Middle frontal gyrus (tissue), 1 donor: ENCODE results near the gene NECTIN2.
"Not testable (repeated sequence)": the region's sequence is repeated elsewhere in the genome, so short reads cannot be mapped to it uniquely, and the experiment has no call there.

Experiments
- DNase-seq: peaks from one replicate; pipeline ENCODE4 v3.0.0-alpha.2; 2015; ENCODE audit warnings: low spot score; ENCODE audit errors: extremely low spot score

The NECTIN2 gene

DNA sequence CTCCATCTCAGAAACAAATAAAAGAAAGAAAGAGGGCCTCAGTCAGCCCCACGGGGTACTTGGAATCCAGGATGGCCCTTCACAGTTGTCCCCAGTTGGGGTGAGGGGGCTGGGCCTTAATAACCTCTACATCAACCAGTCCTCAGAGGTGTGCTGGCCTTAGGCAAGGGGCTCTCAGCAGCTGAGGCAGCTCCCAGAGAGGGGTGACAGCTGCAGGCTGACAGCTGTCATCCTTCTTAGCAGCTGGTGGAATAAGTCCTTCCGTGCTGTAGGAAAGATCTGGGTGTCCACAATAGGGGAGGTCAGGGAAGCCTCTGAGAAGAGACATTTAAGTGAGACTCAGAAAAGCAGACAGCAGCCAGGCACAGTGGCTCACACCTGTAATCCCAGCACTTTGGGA, 29.8 kb upstream of the NECTIN2 start:
- DNase-seq = no peak

DNA sequence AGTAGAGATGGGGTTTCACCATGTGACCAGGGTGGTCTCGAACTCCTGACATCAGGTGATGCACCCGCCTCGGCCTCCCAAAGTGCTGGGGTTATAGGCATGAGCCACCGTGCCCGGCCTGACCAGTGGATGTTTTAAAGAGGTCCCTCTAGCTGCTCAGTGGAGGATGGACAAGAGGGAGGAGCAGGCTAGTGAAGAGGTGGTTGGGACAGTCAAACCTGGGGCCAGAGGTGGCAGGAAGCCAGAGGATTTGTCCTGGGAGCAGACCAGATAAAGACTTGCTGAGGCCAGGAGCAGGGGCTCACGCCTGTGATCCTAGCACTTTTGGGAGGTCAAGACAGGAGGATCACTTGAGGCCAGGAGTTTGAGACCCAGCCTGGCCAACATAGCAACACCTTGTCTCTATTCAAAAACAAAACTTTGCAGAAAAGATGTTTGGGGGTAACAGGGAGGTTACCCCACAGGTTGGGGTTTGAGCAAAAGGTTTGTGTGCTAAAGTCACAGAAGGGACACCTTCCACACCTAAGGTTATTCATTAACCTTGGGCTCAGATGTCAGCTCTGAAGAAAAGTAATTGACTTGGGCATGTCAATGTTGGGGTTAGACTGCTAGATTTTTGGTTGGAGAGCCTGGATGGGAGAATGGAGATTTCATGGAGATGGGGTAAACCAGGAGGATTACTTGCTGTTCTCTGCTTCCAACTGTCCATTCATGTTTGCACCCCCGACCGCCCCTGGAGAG, 28.2 kb upstream of the NECTIN2 start:
- DNase-seq = no peak

DNA sequence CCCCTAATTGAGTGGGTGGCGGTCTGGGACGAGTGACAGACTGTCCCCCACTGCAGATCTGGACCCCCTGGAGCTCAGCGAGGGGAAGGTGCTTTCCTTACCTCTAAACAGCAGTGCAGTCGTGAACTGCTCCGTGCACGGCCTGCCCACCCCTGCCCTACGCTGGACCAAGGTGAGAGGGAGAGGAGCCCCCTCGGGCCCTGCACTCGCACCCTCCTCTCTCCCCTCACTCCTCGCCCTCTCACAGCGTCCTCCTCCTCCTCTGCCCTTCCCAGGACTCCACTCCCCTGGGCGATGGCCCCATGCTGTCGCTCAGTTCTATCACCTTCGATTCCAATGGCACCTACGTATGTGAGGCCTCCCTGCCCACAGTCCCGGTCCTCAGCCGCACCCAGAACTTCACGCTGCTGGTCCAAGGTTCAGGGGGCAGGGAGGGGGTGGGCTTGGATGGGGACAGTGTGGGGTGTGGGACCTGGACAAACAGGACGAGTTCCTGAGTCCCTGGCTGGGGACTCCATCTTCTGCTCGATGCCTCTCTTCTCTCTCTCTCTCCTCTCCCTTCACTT, 27.5 kb upstream of the NECTIN2 start:
- no peak for DNase-seq

DNA sequence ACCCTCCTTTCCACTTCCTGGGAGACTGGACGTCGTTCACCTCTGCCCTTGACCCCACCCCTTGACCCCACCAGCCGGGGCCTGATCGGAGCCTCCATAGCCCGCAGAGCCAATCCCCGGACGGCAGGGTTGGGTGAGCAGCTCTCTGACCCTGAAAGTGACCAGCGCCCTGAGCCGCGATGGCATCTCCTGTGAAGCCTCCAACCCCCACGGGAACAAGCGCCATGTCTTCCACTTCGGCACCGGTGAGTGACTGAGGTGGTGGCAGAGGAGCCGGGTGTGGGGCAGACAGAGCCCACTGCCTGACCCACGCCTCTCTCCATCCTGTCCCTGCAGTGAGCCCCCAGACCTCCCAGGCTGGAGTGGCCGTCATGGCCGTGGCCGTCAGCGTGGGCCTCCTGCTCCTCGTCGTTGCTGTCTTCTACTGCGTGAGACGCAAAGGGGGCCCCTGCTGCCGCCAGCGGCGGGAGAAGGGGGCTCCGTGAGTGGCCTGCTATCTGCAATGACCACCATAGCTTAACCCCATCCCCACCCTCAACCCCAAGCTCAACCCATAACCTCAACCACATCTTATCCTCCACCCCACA, 26.8 kb upstream of the NECTIN2 start:
- no peak for DNase-seq

DNA sequence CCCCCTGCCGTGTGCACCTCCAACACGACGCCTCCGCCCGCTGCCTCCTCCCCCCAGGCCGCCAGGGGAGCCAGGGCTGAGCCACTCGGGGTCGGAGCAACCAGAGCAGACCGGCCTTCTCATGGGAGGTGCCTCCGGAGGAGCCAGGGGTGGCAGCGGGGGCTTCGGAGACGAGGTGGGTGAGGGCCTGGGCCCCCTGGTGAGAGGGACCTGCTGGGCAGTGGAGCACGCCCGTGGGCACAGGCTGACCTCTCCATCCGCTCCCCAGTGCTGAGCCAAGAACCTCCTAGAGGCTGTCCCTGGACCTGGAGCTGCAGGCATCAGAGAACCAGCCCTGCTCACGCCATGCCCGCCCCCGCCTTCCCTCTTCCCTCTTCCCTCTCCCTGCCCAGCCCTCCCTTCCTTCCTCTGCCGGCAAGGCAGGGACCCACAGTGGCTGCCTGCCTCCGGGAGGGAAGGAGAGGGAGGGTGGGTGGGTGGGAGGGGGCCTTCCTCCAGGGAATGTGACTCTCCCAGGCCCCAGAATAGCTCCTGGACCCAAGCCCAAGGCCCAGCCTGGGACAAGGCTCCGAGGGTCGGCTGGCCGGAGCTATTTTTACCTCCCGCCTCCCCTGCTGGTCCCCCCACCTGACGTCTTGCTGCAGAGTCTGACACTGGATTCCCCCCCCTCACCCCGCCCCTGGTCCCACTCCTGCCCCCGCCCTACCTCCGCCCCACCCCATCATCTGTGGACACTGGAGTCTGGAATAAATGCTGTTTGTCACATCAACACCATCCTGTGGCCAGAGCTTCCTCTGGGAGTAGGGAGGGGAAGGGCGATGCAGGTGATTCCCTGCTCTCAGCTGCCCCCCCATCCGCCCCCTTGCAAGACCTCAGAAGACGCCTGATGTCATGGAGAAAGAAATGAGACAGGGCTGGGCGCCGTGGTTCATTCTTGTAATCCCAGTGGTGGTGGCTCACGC, 25.2 kb upstream of the NECTIN2 start:
- DNase-seq = no peak

DNA sequence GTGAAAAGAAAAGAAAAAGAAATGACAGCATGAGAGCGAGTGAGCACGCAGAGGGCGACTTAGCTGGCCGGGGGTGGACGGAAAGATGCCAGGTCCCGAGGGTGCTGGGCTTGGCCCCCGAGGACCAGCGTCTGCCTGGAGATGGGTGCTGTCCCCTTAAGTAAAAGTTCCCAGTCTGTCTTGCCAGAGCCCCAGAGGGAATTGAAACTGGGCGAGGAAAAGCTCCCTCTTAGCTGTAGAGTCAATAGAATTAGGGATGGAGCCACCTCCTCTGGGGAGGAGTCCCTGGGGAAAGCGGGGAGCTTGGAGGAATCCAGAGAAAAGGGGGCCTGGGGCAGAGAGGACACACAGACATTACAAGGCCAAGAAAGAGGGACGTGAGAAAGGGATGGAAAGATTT, 23.9 kb upstream of the NECTIN2 start:
- DNase-seq = no peak

DNA sequence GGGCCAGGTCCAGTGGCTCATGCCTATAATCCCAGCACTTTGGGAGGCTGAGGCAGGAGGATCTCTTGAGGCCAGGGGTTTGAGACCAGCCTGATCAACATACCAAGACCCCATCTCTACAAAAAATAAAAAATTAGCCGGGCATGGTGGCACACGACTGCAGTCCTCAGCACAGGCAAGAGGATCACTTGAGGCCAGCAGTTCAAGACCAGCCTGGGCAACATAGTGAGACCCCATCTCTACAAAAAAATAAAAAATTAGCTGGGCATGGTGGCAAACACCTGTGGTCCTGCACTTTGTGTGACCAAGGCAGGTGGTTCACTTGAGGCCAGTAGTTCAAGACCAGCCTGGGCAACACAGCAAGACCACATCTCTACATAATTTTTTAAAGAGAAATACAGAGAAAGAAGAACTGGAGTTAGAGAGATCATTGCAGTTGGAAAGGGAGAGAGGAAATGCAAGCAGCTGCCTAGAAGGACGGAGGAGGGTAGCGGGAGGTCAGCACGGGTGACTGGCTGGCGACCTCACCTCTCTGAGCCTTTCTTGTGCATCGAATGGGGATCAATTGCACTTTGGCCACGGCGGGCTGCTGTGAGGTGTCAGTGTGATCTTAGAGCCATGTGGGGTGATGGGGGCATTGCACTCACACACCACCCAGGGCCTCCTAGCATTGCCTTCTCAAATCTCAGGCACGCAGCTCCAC, 23.3 kb upstream of the NECTIN2 start:
- DNase-seq = no peak

DNA sequence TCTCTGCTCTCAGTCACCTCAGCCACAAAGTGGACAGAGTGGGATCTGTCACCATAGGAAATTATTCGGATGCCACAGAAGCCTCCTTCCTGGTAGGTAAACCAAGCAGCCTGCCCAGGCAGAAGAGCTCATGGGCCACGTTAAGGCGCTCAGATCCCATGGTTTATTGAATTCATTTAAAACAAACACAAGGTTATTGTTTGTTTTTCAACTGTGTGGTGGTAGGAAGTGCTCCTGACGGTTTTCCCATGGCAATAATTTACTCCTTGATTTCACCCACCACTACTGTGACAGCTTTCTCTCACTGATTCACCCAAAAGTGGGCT, 22.8 kb upstream of the NECTIN2 start:
- DNase-seq = no peak

DNA sequence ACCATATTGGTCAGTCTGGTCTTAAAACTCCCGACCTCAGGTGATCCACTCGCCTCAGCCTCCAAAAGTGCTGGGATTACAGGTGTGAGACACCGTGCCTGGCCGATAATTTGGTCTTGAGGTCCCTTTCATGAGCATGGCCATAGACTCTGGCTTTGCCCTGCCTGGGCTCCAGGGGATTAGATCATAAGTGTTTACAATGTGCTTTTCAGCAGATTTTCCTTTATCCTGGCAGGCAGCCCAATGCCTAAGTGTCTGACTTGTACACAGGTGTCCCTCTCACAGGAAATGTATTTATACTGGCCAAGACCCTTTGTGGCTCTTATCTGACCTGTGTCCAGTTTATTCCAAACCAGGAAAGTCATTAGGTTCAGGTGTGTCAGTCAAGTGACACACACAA, 21.3 kb upstream of the NECTIN2 start:
- DNase-seq = no peak

DNA sequence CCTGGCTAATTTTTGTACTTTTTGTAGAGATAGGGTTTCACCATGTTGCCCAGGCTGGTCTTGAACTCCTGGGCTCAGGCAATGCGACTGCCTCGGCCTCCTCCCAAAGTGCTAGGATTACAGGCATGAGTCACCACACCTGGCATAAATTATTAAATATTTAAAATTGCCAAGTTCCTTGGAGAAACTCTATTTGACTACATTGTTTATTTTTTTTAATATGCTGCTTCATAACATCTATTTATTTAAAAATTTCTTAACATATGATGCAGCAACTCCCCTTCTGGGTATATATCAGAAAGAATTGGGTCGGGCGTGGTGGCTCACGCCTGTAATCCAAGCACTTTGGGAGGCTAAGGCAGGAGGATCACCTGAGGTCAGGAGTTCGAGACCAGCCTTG, 13.2 kb upstream of the NECTIN2 start:
- not testable (repeated sequence) for DNase-seq

DNA sequence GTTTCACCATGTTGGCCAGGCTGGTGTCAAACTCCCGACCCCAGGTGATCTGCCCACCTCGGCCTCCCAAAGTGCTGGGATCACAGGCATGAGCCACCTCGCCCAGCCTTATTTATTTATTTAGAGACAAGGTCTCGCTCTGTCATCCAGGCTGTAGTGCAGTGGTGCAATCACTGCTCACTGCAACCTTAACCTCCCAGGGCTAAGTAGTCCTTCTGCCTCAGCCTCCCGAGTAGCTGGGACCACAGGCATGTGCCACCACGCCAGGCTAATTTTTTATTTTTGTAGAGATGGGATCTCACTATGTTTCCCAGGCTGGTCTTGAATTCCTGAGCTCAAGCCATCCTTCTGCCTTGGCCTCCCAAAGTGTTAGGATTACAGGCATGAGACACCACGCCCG, 11.7 kb upstream of the NECTIN2 start:
- DNase-seq = not testable (repeated sequence)

DNA sequence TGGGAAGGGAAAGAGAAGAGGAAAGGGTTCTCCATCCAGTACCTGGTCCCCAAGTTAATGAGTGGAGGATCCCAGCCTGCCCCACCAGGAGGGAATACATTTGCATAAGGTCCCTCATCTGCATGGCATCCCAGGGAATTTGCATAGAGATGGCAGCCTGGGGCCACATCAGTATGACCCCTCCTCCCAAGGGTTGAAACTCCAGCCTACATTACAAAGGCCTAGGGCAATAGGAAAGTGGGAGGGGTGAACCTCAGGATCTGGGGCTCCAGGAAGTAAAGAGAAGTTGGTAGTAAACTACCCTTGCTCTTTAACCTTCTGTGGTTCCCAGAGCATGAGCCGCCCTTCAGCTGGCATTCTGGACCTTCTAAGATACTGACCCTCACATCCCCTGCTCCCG, 6.8 kb upstream of the NECTIN2 start:
- DNase-seq = no peak

DNA sequence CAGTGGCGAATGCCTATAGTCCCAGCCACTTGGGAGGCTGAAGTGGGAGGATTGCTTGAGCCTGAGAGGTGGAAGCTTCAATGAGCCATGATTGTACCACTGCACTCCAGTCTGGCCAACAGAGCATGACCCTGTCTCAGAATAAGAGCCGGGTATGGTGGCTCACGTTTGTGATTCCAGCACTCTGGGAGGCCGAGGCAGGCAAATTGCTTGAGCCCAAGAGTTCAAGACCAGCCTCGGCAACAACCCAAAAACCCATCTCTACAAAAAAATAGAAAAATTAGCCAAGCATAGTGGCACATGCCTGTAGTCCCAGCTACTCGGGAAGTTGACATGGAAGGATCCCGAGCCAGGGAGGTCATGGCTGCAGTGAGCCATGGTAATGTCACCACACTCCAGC, 5.3 kb upstream of the NECTIN2 start:
- no peak for DNase-seq

DNA sequence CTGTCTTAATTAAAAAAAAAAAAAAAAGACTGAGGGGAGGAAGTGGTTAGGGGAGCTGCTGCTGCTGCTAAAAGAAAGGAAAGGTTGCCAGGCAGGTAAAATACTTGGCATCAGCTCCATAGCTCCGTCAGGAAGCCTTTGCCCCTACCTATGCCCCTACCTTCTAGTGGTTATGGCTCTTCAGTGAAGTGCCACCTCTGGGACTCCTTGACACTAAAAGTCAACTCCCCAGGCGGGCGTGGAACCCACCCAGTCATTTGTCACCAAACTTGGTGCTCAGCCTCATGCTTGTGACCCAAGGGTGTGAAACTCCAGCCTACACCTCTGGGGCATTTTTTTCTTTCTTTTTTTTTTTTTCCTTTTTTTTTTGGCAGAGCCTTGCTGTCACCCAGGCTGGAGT, 4.9 kb upstream of the NECTIN2 start:
- DNase-seq = no peak

DNA sequence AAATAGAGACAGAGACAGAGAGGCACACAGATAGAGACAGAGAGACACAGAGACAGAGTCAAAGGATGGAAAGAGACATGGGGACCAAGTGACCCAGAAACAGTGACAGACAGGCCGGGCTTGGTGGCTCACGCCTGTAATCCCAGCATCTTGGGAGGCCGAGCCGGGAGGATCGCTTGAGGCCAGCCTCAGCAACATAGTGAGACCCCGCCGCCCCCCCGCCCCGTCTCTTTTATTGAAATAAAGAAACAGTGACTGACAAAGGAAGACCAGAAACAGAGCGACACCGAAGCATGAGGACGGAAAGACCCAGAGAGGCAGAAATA, 848 bp upstream of the NECTIN2 start:
- no peak for DNase-seq

DNA sequence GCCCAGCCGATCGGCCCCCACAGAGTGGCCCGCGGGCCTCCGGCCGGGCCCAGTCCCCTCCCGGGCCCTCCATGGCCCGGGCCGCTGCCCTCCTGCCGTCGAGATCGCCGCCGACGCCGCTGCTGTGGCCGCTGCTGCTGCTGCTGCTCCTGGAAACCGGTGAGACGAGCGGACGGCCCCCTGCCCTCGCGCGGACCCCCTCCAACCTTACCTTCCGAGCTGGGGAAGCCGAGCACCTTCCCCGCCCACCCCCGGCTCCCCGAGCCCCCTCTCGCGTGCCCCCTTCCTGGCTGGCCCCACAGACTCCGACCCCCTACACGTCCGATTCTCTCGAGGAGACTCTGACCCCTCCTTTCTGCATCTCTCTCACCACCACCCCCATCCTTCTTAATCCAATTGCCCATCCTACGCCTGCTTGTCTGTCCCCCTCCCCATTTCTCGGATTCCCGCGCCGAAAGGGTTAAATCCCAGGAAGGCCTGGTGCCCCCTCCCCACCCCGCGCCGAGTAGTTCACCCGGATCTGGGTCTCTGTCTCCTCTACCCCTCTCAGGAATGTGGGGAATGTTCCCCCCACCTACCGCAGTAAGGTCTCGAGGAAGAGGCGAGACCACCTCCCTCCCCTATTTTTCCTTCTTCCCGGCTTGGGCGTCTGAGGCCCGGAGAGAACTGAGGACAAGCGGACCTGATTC, 502 bp downstream of the NECTIN2 start:
- no peak for DNase-seq

DNA sequence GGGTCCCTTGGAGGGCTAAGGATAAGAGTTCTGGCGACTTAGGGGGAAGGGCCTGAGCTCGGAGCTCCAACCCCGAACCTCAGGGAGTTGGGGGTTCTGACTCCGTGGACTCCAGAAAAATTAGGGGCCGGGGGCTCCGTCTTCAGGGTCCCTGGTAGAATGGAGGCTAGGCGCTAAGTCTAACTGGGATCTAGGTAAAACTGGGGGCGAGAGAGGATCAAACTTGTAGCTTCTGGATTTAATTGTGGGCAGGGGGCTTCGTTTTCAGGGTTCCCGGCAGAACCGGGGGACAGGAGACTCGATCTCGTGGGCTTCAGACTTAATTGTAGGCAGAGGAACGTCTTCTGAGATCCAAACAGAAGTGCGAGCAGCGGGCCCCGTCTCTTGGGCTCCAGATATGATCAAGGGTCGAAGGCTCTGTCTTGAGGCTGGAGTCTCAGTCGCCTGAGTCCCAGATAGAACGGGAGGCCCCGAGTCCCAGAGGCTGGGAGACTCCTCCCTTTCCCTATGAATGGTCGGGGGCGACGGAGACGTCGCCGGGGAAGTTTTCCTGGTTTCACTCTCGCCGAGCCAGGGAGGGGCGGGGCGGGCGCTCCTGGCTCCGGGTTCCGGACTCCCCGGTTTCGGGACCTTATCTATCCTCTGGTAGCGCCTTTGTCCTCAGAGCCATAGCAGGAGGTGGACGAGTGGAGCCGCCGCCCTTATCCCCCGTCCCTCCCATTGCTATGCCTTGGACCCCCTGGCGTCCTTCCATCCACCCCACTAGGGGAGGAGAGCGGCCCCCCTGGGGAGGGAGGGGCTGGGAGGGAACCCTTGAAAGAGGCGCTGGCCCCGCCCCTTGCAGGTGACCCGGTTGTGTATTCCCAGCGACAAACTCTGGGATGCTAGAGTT, 1.3 kb downstream of the NECTIN2 start:
- DNase-seq = no peak

DNA sequence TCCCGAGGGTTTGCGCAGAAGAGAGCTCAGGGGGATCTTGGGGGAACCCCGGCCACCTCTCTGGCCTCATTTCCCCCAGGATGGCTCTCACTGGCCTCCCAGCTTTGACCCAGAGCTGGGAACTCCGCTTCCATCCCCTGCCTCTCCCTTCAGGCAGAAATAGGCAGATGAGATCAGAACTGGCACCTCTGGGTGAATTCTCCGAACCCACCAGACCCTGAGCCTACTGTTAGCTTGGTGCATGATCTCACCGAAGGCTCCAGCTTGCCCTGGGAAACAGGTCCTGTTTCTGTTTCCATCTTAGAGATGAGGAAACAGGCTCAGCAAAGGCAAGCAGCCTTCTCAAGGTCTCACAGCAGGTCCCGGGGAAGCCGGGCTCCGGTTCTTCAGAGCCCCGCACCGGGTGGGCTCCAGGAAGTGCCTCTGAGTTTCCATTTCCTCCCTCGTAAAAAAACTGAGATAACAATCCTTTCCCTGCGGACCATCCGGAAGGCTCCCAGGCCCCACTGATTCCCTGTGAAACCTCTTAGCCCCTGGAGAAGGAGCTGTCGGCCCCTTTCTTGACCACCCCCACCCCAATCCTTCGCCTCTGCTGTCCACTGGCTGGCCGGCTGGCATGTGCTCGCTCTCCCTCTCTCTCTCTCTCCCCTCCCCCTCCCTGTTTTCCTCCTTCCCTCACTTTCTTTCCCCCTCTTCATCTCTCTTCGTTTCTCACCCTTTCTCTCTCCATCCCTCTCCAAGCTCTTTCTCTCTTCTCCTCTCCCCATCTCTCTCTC, 2.1 kb downstream of the NECTIN2 start:
- DNase-seq = no peak

DNA sequence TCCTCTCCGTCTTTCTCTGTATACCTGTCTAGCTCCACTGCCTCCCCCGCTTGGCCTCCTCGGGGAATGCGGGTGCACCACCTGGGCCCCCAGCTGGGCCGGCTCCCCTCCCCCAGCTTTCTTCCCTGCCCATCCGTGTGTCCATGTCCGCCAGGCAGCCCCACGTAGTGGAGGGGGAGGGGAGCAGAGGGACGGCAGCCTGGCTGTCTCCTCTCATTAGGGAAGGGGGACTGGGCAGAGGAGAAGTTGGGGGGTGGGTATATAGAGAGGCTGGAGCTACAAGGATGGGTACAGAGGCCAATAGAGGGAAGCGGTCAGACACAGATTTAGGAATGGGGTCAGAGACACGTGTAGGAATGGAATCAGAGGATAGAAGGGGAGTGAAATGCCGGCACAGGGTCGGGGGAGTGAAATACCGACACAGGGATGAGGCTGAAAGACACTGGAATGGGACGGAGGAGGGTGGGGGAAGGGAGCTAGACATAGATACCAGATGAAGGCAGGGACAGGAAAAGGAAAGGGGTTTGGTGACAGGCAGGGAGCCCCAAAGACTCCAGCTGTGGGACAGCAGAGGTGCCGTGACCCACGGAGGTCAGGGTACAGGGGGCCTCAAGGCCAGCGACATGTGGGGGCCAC, 2.8 kb downstream of the NECTIN2 start:
- DNase-seq = no peak
